ENCODE measurements around the gene TMEM91. TPM values are rescaled to one million over a fixed set of nuclear protein-coding genes. Genes with fewer than 3 reads are reported as not detected.

TMEM91 gene
- total and polyA plus RNA-seq, 2 experiments from 2014 or later = 27.5 to 51.8 TPM

- H2AFZ ChIP-seq = no peak overlapping the region
- H3K4me2 ChIP-seq = no peak overlapping the region
- H3K27me3 ChIP-seq = no peaks in the 10 kb centered on the region
- no peak overlapping the region for H3K4me3 ChIP-seq
- no peaks in the 10 kb centered on the region for H3K9me2 ChIP-seq (replicated peaks; ENCODE audit: insufficient read depth)
- H3K36me3 ChIP-seq (replicated peaks; ENCODE audit: insufficient read depth, low read depth) = no peaks in the 10 kb centered on the region
- 93% methylated on average over 12 of the region's 12 CpGs for WGBS (ENCODE audit: low lambda C conversion rate, missing lambda C conversion rate)
- peaks cover 18% of the 10 kb centered on the region for H3K79me2 ChIP-seq
- no peaks in the 10 kb centered on the region for H3K9me3 ChIP-seq (ENCODE audit: low read depth)
- no peak for DNase-seq (ENCODE audit: low spot score)
- H4K20me1 ChIP-seq (ENCODE audit: insufficient read depth, poor library complexity, severe bottlenecking) = no peaks in the 10 kb centered on the region
- no peak overlapping the region for H3K27ac ChIP-seq
- H3K4me1 ChIP-seq (ENCODE audit: insufficient read depth) = no peaks in the 10 kb centered on the region
- TF ChIP-seq EZH2phosphoT487 (IDR thresholded peaks at IDR 0.05; ENCODE audit: low read depth, severe bottlenecking, unreplicated experiment) (no peak), CTCF (IDR thresholded peaks at IDR 0.05; ENCODE audit: poor library complexity) (no peak), EZH2 (IDR thresholded peaks at IDR 0.05; ENCODE audit: borderline replicate concordance) (no peak)
Observed at GRCh38 chr19:41403181-41403970, 27.0 kb downstream of the TMEM91 start.

GRCh38 chr19:41405776-41406175, 29.4 kb downstream of the TMEM91 start:
- Histone ChIP-seq H4K20me1 (ENCODE audit: insufficient read depth, poor library complexity, severe bottlenecking) (no peaks in the 10 kb centered on the region), H3K4me3 (no peak overlapping the region), H3K79me2 (no peaks in the 10 kb centered on the region), H3K9me3 (ENCODE audit: low read depth) (no peaks in the 10 kb centered on the region), H3K4me2 (no peak overlapping the region), H3K9me2 (replicated peaks; ENCODE audit: insufficient read depth) (no peaks in the 10 kb centered on the region), H3K36me3 (replicated peaks; ENCODE audit: insufficient read depth, low read depth) (no peaks in the 10 kb centered on the region), H3K4me1 (ENCODE audit: insufficient read depth) (peaks cover 12% of the 10 kb centered on the region), H3K27me3 (no peaks in the 10 kb centered on the region), H2AFZ (no peak overlapping the region), H3K27ac (no peak overlapping the region)
- 93% methylated on average over 6 of the region's 6 CpGs for WGBS (ENCODE audit: low lambda C conversion rate, missing lambda C conversion rate)
- TF ChIP-seq CTCF (IDR thresholded peaks at IDR 0.05; ENCODE audit: poor library complexity) (no peak), EZH2phosphoT487 (IDR thresholded peaks at IDR 0.05; ENCODE audit: low read depth, severe bottlenecking, unreplicated experiment) (no peak), EZH2 (IDR thresholded peaks at IDR 0.05; ENCODE audit: borderline replicate concordance) (no peak)
- DNase-seq (ENCODE audit: low spot score) = no peak

GRCh38 chr19:41407271-41407670, 30.9 kb downstream of the TMEM91 start:
- DNase-seq (ENCODE audit: low spot score) = no peak
- peaks cover 12% of the 10 kb centered on the region for H3K4me1 ChIP-seq (ENCODE audit: insufficient read depth)
- no peaks in the 10 kb centered on the region for H4K20me1 ChIP-seq (ENCODE audit: insufficient read depth, poor library complexity, severe bottlenecking)
- H3K79me2 ChIP-seq = no peaks in the 10 kb centered on the region
- no peaks in the 10 kb centered on the region for H3K9me2 ChIP-seq (replicated peaks; ENCODE audit: insufficient read depth)
- no peak overlapping the region for H3K4me2 ChIP-seq
- H3K4me3 ChIP-seq = no peak overlapping the region
- 44% methylated on average over 4 of the region's 4 CpGs for WGBS (ENCODE audit: low lambda C conversion rate, missing lambda C conversion rate)
- H2AFZ ChIP-seq = no peak overlapping the region
- H3K36me3 ChIP-seq (replicated peaks; ENCODE audit: insufficient read depth, low read depth) = no peaks in the 10 kb centered on the region
- TF ChIP-seq CTCF (IDR thresholded peaks at IDR 0.05; ENCODE audit: poor library complexity) (no peak), EZH2phosphoT487 (IDR thresholded peaks at IDR 0.05; ENCODE audit: low read depth, severe bottlenecking, unreplicated experiment) (no peak), EZH2 (IDR thresholded peaks at IDR 0.05; ENCODE audit: borderline replicate concordance) (no peak)
- no peaks in the 10 kb centered on the region for H3K27me3 ChIP-seq
- H3K9me3 ChIP-seq (ENCODE audit: low read depth) = no peaks in the 10 kb centered on the region
- H3K27ac ChIP-seq = peak overlapping the region; percentile 31
